PC-3 (cell line): ENCODE results near the gene SUGCT. TPM values are rescaled to one million over a fixed set of nuclear protein-coding genes. Genes with fewer than 3 reads are reported as not detected.

Source experiments
- ATAC-seq: fragments of 200-7000 bp; cut with Tn5 transposase; 2 replicates; pipeline ENCODE4 v1.9.1; 2020; ENCODE audit warnings: mild to moderate bottlenecking, moderate library complexity
- BruUV-seq: library from RNA; stranded (reverse); fragments of 400-500 nt; replicated peaks from 2 replicates; lab custom pipeline; 2021; lab: Mats Ljungman, UMichigan
- CTCF ChIA-PET: fragments of 300-600 bp; sonication (Branson Sonifier 250); formaldehyde crosslinking; loops from one replicate; lab custom pipeline; 2022; ENCODE audit warnings: antibody characterized with exemption; lab: Charles Lee
- POLR2A ChIA-PET: fragments of 300-600 bp; sonication (Branson Sonifier 250); formaldehyde crosslinking; loops from one replicate; lab custom pipeline; 2022; ENCODE audit warnings: antibody characterized with exemption; ENCODE audit not compliant: unreplicated experiment; lab: Charles Lee
- DNase-seq: peaks from one replicate; pipeline ENCODE4 v3.0.0-alpha.2; 2015
- H2AFZ ChIP-seq: fragments of 300-600 bp; sonication (generic); 2 replicates; pipeline ENCODE4 v1.6.0; 2016; ENCODE audit warnings: antibody characterized with exemption, low read length
- H3F3A ChIP-seq: fragments of 300-600 bp; sonication (generic); one replicate; pipeline ENCODE4 v1.6.0; 2017; ENCODE audit warnings: antibody characterized with exemption, low read length, control low read depth, mild to moderate bottlenecking; ENCODE audit not compliant: unreplicated experiment
- H3K27ac ChIP-seq: fragments of 300-600 bp; sonication (generic); 2 replicates; pipeline ENCODE4 v1.5.1; 2016; ENCODE audit warnings: mild to moderate bottlenecking, low read length
- H3K27me3 ChIP-seq: fragments of 300-600 bp; sonication (generic); 2 replicates; pipeline ENCODE4 v1.6.1; 2016; ENCODE audit warnings: low read length, mixed read lengths
- H3K36me3 ChIP-seq: fragments of 300-600 bp; sonication (generic); 2 replicates; pipeline ENCODE4 v1.6.1; 2016; ENCODE audit warnings: low read depth, mixed run types, low read length, mixed read lengths
- H3K4me1 ChIP-seq: fragments of 300-600 bp; sonication (generic); 2 replicates; pipeline ENCODE4 v1.5.1; 2016; ENCODE audit warnings: low read length; ENCODE audit not compliant: insufficient read depth
- H3K4me2 ChIP-seq: fragments of 300-600 bp; sonication (generic); 2 replicates; pipeline ENCODE4 v1.6.0; 2016; ENCODE audit warnings: low read length
- H3K4me3 ChIP-seq: fragments of 300-600 bp; sonication (generic); 2 replicates; pipeline ENCODE4 v1.5.1; 2016; ENCODE audit warnings: mild to moderate bottlenecking, low read length, mixed read lengths
- H3K79me2 ChIP-seq: fragments of 300-600 bp; sonication (generic); 2 replicates; pipeline ENCODE4 v1.6.1; 2017; ENCODE audit warnings: low read length, mixed read lengths
- H3K9ac ChIP-seq: fragments of 300-600 bp; sonication (generic); 2 replicates; pipeline ENCODE4 v1.6.0; 2016; ENCODE audit warnings: mild to moderate bottlenecking, low read length
- H3K9me2 ChIP-seq: fragments of 300-600 bp; sonication (generic); replicated peaks from 2 replicates; pipeline ENCODE4 v1.6.1; 2016; ENCODE audit warnings: mixed run types, low read length, mixed read lengths
- H3K9me3 ChIP-seq: fragments of 300-600 bp; sonication (generic); 2 replicates; pipeline ENCODE4 v1.6.1; 2016; ENCODE audit warnings: low read length, mixed read lengths
- H4K20me1 ChIP-seq: fragments of 300-600 bp; sonication (generic); 2 replicates; pipeline ENCODE4 v1.6.1; 2016; ENCODE audit warnings: low read length, mixed read lengths
- CTCF ChIP-seq: fragments of 300-600 bp; sonication (generic); conservative IDR thresholded peaks from 2 replicates; pipeline ENCODE4 v1.5.1; 2017; ENCODE audit warnings: antibody characterized with exemption, low read depth, mild to moderate bottlenecking, low read length
- EZH2 ChIP-seq: fragments of 300-600 bp; sonication (generic); IDR thresholded peaks from one replicate; pipeline ENCODE4 v1.6.1; 2017; ENCODE audit warnings: antibody characterized with exemption, mild to moderate bottlenecking, low read length; ENCODE audit not compliant: unreplicated experiment
- EZH2phosphoT487 ChIP-seq: fragments of 300-600 bp; sonication (generic); IDR thresholded peaks from 2 replicates; pipeline ENCODE4 v1.6.1; 2018; ENCODE audit warnings: mild to moderate bottlenecking, antibody characterized with exemption, low read length, borderline replicate concordance
- intact Hi-C: fragments of 100-400 bp; cut with micrococcal nuclease; formaldehyde crosslinking; loops from 2 replicates; pipeline ENCODE4 v1.9.0; 2023
- total RNA-seq: library from RNA; depleted of rRNA; stranded (reverse); fragments of >200 nt; gene quantifications from 2 replicates; pipeline ENCODE4 v1.2.3, GENCODE V29; 2014

The SUGCT gene
- total RNA-seq, 1 experiment from 2014 or later = 2.9 TPM

GRCh38 chr7:40327113-40327512 is 192.3 kb downstream of the SUGCT start:
- H3K9ac ChIP-seq = no peak overlapping the region
- no peak for ATAC-seq
- no peaks in the 10 kb centered on the region for H3F3A ChIP-seq
- H3K27me3 ChIP-seq = no peaks in the 10 kb centered on the region
- H3K4me2 ChIP-seq = no peak overlapping the region
- TF ChIP-seq EZH2 (no peak), CTCF (no peak), EZH2phosphoT487 (no peak)
- H3K36me3 ChIP-seq = no peaks in the 10 kb centered on the region
- no peaks in the 10 kb centered on the region for H3K79me2 ChIP-seq
- DNase-seq = no peak
- intact Hi-C loops = loop anchor here (5.0 kb wide), 3 partner anchors 150 to 1615 kb away; no protein-coding TSS in a partner anchor
- no TSS peak for BruUV-seq
- H3K27ac ChIP-seq = no peak overlapping the region
- no peaks in the 10 kb centered on the region for H3K4me1 ChIP-seq
- H2AFZ ChIP-seq = no peak overlapping the region
- CTCF ChIA-PET = no interaction called here
- no peaks in the 10 kb centered on the region for H3K9me3 ChIP-seq
- POLR2A ChIA-PET = no interaction called here
- H4K20me1 ChIP-seq = no peaks in the 10 kb centered on the region
- H3K4me3 ChIP-seq = no peak overlapping the region
- H3K9me2 ChIP-seq = no peaks in the 10 kb centered on the region

- H3K9ac ChIP-seq = no peak overlapping the region
- H3K27me3 ChIP-seq = no peaks in the 10 kb centered on the region
- H3K9me3 ChIP-seq = no peaks in the 10 kb centered on the region
- DNase-seq = no peak
- ATAC-seq = no peak
- TF ChIP-seq EZH2 = no peak
- no peak for TF ChIP-seq EZH2phosphoT487
- no peak for TF ChIP-seq CTCF
- no peak overlapping the region for H2AFZ ChIP-seq
- H3K36me3 ChIP-seq = no peaks in the 10 kb centered on the region
- CTCF ChIA-PET = no interaction called here
- H3K27ac ChIP-seq = no peak overlapping the region
- no peak overlapping the region for H3K4me2 ChIP-seq
- intact Hi-C loops = loop anchor here (5.0 kb wide), 3 partner anchors 149 to 1614 kb away; no protein-coding TSS in a partner anchor
- POLR2A ChIA-PET = interaction anchor here (0.5 kb wide), 1 partner anchor 255 kb away, joined by 3 read pairs; no protein-coding TSS in a partner anchor
- H4K20me1 ChIP-seq = no peaks in the 10 kb centered on the region
- H3F3A ChIP-seq = no peaks in the 10 kb centered on the region
- no TSS peak for BruUV-seq
- H3K79me2 ChIP-seq = no peaks in the 10 kb centered on the region
- H3K4me1 ChIP-seq = no peaks in the 10 kb centered on the region
- no peak overlapping the region for H3K4me3 ChIP-seq
- H3K9me2 ChIP-seq = no peaks in the 10 kb centered on the region
These were observed 193.1 kb downstream of the SUGCT start for GRCh38 chr7:40327873-40328272.

- H3K27me3 ChIP-seq = no peaks in the 10 kb centered on the region
- H3K36me3 ChIP-seq = no peaks in the 10 kb centered on the region
- BruUV-seq = no TSS peak
- no peak overlapping the region for H3K4me2 ChIP-seq
- DNase-seq = peak; percentile 75
- ChIA-PET CTCF (no interaction called here), POLR2A (interaction anchor here (0.7 kb wide), 1 partner anchor 67 kb away, joined by 4 read pairs; no protein-coding TSS in a partner anchor)
- TF ChIP-seq CTCF (peak; percentile 77), EZH2phosphoT487 (no peak)
- no peaks in the 10 kb centered on the region for H3K9me3 ChIP-seq
- no peak overlapping the region for H3K4me3 ChIP-seq
- H3K9me2 ChIP-seq = no peaks in the 10 kb centered on the region
- no peak overlapping the region for H2AFZ ChIP-seq
- H3K4me1 ChIP-seq = no peaks in the 10 kb centered on the region
- no peak overlapping the region for H3K27ac ChIP-seq
- H3F3A ChIP-seq = no peaks in the 10 kb centered on the region
- no peak overlapping the region for H3K9ac ChIP-seq
- intact Hi-C loops = loop anchor here (1.0 to 5.0 kb wide), 7 partner anchors 97 to 1613 kb away; no protein-coding TSS in a partner anchor
- no peaks in the 10 kb centered on the region for H4K20me1 ChIP-seq
- no peaks in the 10 kb centered on the region for H3K79me2 ChIP-seq
- peak; percentile 62 for ATAC-seq
These were observed 194.9 kb downstream of the SUGCT start for GRCh38 chr7:40329601-40330153.
